WERI-Rb-1 (cell line): Measurements from ENCODE around the gene SMIM23.

Source experiments
- DNase-seq: peaks from one replicate; pipeline ENCODE4 v3.0.0-alpha.2; 2020
- H3K27ac ChIP-seq: fragments of 250-450 bp; sonication (Bioruptor Pico); 2 replicates; pipeline ENCODE4 v1.5.1; 2020; ENCODE audit warnings: mild to moderate bottlenecking, moderate library complexity
- H3K27me3 ChIP-seq: fragments of 250-450 bp; sonication (Bioruptor Pico); 2 replicates; pipeline ENCODE4 v1.5.1; 2021; ENCODE audit warnings: mild to moderate bottlenecking, low read depth, moderate library complexity; ENCODE audit not compliant: insufficient read depth, severe bottlenecking
- H3K36me3 ChIP-seq: fragments of 250-450 bp; sonication (Bioruptor Pico); 2 replicates; pipeline ENCODE4 v1.5.1; 2020; ENCODE audit warnings: mild to moderate bottlenecking, moderate library complexity
- H3K4me3 ChIP-seq: 2 replicates; pipeline ENCODE4 v1.5.1; 2011; ENCODE audit warnings: low read depth, mild to moderate bottlenecking, control low read depth, low read length
- H3K9me3 ChIP-seq: fragments of 250-450 bp; sonication (Bioruptor Pico); 2 replicates; pipeline ENCODE4 v1.5.1; 2021; ENCODE audit warnings: mild to moderate bottlenecking, moderate library complexity; ENCODE audit not compliant: severe bottlenecking
- TF ChIP-seq, protein P1 (sequence below): IDR thresholded peaks from 2 replicates; pipeline ENCODE4 v1.5.1; 2011; ENCODE audit warnings: low read depth, mild to moderate bottlenecking, control low read depth, inconsistent platforms, low read length

The SMIM23 gene

GRCh38 chr5:171798418-171798817 lies 12.8 kb downstream of the SMIM23 start:
- TF ChIP-seq, protein P1, sequence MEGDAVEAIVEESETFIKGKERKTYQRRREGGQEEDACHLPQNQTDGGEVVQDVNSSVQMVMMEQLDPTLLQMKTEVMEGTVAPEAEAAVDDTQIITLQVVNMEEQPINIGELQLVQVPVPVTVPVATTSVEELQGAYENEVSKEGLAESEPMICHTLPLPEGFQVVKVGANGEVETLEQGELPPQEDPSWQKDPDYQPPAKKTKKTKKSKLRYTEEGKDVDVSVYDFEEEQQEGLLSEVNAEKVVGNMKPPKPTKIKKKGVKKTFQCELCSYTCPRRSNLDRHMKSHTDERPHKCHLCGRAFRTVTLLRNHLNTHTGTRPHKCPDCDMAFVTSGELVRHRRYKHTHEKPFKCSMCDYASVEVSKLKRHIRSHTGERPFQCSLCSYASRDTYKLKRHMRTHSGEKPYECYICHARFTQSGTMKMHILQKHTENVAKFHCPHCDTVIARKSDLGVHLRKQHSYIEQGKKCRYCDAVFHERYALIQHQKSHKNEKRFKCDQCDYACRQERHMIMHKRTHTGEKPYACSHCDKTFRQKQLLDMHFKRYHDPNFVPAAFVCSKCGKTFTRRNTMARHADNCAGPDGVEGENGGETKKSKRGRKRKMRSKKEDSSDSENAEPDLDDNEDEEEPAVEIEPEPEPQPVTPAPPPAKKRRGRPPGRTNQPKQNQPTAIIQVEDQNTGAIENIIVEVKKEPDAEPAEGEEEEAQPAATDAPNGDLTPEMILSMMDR: no peak
- no peak overlapping the region for H3K27ac ChIP-seq
- H3K36me3 ChIP-seq: no peaks in the 10 kb centered on the region
- peaks cover 43% of the 10 kb centered on the region for H3K27me3 ChIP-seq
- H3K4me3 ChIP-seq: no peak overlapping the region
- DNase-seq: no peak
- H3K9me3 ChIP-seq: no peaks in the 10 kb centered on the region

- Histone ChIP-seq H3K27ac (no peak overlapping the region), H3K27me3 (peaks cover 52% of the 10 kb centered on the region), H3K9me3 (no peaks in the 10 kb centered on the region), H3K4me3 (no peak overlapping the region), H3K36me3 (no peaks in the 10 kb centered on the region)
- no peak for DNase-seq
- TF ChIP-seq, protein P1: no peak
Observed at GRCh38 chr5:171801839-171802238, 16.2 kb downstream of the SMIM23 start.

DNA sequence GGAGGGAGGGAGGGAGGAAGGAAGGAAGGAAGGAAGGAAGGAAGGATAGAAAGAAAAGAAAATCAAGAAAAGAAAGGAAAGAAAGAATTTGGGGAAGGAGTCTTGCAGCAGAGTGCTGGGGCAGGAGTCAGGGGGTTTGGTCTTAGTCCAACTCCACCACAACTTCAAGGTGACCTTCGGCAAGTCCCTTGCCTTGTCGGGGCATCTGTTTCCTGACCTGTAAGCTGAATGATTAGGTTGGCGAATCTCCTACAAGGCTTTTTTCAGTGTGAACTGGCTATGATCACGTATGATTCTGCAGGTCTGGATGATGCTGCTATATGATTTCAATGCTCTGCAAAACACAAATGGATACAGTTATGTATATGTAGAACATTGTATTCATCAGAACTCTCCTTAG lies 20.1 kb downstream of the SMIM23 start:
- no peak for DNase-seq
- Histone ChIP-seq H3K27me3 (peaks cover 45% of the 10 kb centered on the region), H3K4me3 (no peak overlapping the region), H3K27ac (no peak overlapping the region), H3K9me3 (no peaks in the 10 kb centered on the region), H3K36me3 (no peaks in the 10 kb centered on the region)
- TF ChIP-seq, protein P1: no peak

GRCh38 chr5:171806976-171807747 lies 21.5 kb downstream of the SMIM23 start:
- TF ChIP-seq, protein P1: no peak
- Histone ChIP-seq H3K27ac (no peak overlapping the region), H3K9me3 (no peaks in the 10 kb centered on the region), H3K36me3 (no peaks in the 10 kb centered on the region), H3K4me3 (no peak overlapping the region), H3K27me3 (peaks cover 51% of the 10 kb centered on the region)
- no peak for DNase-seq

GRCh38 chr5:171808453-171808852 lies 22.8 kb downstream of the SMIM23 start:
- TF ChIP-seq, protein P1: no peak
- Histone ChIP-seq H3K9me3 (peaks cover 2% of the 10 kb centered on the region), H3K36me3 (no peaks in the 10 kb centered on the region), H3K27me3 (peaks cover 55% of the 10 kb centered on the region), H3K4me3 (no peak overlapping the region), H3K27ac (no peak overlapping the region)
- no peak for DNase-seq

DNA sequence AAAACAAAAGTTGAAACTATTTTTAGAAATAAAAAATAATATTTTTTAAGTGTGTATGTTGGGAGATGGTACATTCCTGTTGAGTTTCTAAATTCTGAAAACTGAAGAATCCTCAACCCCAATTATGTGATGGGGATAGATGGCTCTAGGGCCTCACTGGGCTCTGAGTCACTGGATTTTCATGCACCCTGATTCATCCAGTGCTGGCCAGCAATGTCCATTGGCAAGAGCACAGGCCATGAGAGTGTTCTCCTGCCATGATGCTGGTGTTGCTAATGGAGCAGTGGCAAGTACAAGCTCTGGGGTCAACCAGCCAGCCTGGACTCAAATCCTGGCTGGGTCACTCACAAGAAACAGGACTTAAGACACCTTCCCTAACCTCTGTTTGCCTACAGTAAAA lies 23.3 kb downstream of the SMIM23 start:
- Histone ChIP-seq H3K27ac (no peak overlapping the region), H3K4me3 (no peak overlapping the region), H3K9me3 (peaks cover 2% of the 10 kb centered on the region), H3K36me3 (no peaks in the 10 kb centered on the region), H3K27me3 (peaks cover 58% of the 10 kb centered on the region)
- no peak for DNase-seq
- TF ChIP-seq, protein P1: no peak
